Measurements from ENCODE around the gene FAM162B. TPM values are rescaled to one million over a fixed set of nuclear protein-coding genes. Genes with fewer than 3 reads are reported as not detected.
A peak's percentile ranks its signal among the peaks of the same experiment; 100 is the strongest.

FAM162B gene
- total RNA-seq = 1 to 10 TPM; 3.2 to 5.4 TPM
- polyA plus RNA-seq (ENCODE audit: insufficient read depth, low read depth, low replicate concordance) = 9.4 TPM
- long read RNA-seq, donor 1, transcript FAM162B-201 (4 exons, 1,036 nt) = major isoform, 14 of 21 reads
- long read RNA-seq, donor 1, partial matches to known transcripts = 7 of 21 reads
- long read RNA-seq, donor 1, other reads (novel, unspliced or antisense) = 0 of 21 reads
- long read RNA-seq, donor 2, transcript FAM162B-201 (4 exons, 1,036 nt) = major isoform, 6 of 21 reads
- long read RNA-seq, donor 2, partial matches to known transcripts = 15 of 21 reads
- long read RNA-seq, donor 2, other reads (novel, unspliced or antisense) = 0 of 21 reads

DNA sequence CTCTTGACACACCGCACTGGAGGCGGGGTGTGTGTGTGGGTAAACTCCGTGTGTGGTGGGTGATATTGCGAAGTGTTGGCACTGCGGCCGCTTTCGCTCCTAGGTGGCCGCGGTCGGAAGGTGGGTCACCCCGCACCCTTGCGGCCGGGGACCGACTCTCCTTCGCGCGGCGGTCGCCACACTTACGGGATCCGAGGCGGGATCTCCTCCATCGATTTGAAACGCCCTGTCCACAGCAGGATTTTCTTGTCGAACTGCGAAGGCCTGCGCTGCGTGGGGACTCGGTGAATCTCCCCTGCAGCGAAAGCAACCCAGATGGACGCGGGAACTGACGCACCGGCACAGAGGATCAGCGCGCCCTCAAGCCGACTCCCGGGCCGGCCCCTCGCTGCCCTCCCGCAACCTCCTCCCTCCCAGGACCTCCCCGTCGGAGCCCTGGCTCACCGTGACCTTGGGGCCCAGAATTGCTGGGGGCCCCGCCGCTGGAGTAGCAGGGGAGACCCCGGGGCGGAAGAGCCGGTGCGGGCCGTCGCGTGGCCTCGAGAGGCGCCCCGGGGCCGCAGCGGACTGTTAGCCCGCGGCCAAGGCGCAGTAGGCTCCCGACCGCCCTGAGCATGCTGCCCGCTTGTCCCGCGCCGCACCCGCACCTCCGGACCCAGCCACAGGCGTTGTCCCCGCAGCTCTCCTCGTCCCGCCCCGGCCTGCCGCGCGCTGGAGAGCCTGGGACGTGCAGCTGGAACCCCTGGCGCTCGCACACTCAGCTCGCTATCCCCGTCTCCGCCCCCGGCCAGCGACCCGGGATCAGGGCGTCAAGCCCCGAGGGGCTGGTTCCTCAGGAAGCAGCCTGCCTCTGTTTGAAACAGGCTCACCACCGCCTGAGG is at the start of gene FAM162B:
FAM162B (minus strand) TSS at position 759 of the 881 bp plus-strand sequence; CDS start at position 616, 143 bp downstream.
- 2 to 5% methylated on average over 11 to 52 of the region's 89 CpGs for WGBS, 2 donors
- Histone ChIP-seq H3K4me3 (peak within 1 kb of the TSS; percentile 61 to 63), H3K4me1 (peaks cover 3% of the 10 kb centered on the region), H3K36me3 (ENCODE audit: low read depth, missing control alignments) (no peaks in the 10 kb centered on the region), H3K27me3 (no peaks in the 10 kb centered on the region), H3K9me3 (no peaks in the 10 kb centered on the region), H3K27ac (peak within 1 kb of the TSS; percentile 31 to 34)
- peak; percentile 50 for DNase-seq
- intact Hi-C loops (cut with DNase I; ENCODE audit: low total_unique reads) = no loop called here
- TF ChIP-seq, protein P1, sequence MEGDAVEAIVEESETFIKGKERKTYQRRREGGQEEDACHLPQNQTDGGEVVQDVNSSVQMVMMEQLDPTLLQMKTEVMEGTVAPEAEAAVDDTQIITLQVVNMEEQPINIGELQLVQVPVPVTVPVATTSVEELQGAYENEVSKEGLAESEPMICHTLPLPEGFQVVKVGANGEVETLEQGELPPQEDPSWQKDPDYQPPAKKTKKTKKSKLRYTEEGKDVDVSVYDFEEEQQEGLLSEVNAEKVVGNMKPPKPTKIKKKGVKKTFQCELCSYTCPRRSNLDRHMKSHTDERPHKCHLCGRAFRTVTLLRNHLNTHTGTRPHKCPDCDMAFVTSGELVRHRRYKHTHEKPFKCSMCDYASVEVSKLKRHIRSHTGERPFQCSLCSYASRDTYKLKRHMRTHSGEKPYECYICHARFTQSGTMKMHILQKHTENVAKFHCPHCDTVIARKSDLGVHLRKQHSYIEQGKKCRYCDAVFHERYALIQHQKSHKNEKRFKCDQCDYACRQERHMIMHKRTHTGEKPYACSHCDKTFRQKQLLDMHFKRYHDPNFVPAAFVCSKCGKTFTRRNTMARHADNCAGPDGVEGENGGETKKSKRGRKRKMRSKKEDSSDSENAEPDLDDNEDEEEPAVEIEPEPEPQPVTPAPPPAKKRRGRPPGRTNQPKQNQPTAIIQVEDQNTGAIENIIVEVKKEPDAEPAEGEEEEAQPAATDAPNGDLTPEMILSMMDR (IDR thresholded peaks at IDR 0.05) = no peak
- TF ChIP-seq POLR2A (IDR thresholded peaks at IDR 0.05) = no peak

DNA sequence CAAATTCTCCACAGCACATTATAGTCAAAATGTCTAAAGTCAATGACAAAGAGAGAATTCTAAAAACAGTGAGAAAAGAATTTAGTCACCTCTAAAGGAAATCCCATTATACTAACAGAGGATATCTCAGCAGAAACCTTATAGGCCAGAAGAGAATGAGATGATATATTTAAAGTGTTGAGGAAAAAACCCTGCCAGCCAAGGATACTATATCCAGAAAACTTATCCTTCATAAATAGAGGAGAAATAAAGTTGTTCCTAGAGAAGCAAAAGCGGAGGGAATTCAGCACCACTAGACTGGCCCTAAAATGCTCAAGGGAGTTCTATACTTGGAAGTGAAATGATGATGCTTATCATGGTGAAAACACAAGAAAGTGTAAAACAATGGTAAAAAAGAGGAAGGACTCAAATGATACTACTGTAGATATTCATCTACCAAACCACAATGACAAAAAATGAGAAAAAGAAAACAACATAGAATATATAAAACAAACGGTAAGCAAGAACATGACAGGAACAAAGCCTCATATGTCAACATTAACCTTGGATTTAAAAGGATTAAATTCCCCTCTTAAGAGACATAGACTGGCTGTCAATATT is 46.6 kb upstream of the FAM162B start:
- WGBS, 2 donors = 83 to 95% methylated on average over 2 of the region's 2 CpGs
- Histone ChIP-seq H3K4me1 (no peaks in the 10 kb centered on the region), H3K27me3 (no peaks in the 10 kb centered on the region), H3K9me3 (no peaks in the 10 kb centered on the region), H3K27ac (no peak overlapping the region), H3K36me3 (ENCODE audit: low read depth, missing control alignments) (no peaks in the 10 kb centered on the region), H3K4me3 (no peak overlapping the region)
- no peak for TF ChIP-seq POLR2A (IDR thresholded peaks at IDR 0.05)
- DNase-seq = no peak
- intact Hi-C loops (cut with DNase I; ENCODE audit: low total_unique reads) = no loop called here

DNA sequence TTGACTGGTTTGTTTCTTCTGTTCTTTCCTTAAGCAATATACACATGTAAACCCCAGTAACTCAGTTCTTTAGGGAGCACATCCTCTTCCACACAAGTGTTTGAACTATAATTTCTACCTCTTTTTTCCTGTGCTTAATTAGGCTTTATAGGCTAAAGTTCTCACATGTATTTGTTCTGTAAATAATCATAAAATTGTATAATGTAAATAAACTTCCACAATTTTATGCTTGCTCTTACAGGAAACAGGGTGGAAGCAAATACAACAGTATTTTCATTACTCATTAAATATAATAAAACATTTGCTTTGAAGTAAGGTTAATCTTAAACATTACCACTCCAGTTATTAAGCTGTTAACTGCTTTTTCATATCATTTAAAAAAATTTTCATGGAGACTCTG is 36.5 kb upstream of the FAM162B start:
- Histone ChIP-seq H3K36me3 (ENCODE audit: low read depth, missing control alignments) (no peaks in the 10 kb centered on the region), H3K27me3 (no peaks in the 10 kb centered on the region), H3K9me3 (no peaks in the 10 kb centered on the region), H3K4me1 (no peaks in the 10 kb centered on the region), H3K4me3 (no peak overlapping the region), H3K27ac (no peak overlapping the region)
- TF ChIP-seq POLR2A (IDR thresholded peaks at IDR 0.05) = no peak
- TF ChIP-seq, protein P1 (IDR thresholded peaks at IDR 0.05) = no peak
- intact Hi-C loops (cut with DNase I; ENCODE audit: low total_unique reads) = no loop called here
- no peak for DNase-seq

DNA sequence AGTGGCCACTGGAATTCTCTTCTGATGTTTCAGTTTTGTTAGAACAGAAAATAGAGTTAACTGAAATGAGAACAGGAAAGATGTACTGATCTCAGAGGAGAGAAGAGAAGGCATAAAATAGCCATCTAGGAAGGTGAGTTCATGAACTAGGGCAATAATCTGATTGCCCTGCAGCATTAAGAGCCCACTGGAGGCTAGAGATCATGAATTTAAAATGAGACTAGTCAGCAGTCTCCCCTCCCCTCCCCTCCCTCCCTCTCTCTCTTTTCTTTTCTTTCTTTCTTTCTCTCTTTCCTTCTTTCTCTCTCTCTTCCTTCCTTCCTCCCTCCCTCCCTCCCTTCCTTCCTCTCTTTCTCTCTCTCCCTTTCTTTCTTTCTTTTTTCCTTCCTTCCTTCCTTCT is 34.4 kb upstream of the FAM162B start:
- no peak for DNase-seq
- no peak overlapping the region for H3K27ac ChIP-seq
- intact Hi-C loops (cut with DNase I; ENCODE audit: low total_unique reads) = no loop called here
- H3K36me3 ChIP-seq (ENCODE audit: low read depth, missing control alignments) = no peaks in the 10 kb centered on the region
- no peaks in the 10 kb centered on the region for H3K27me3 ChIP-seq
- no peaks in the 10 kb centered on the region for H3K4me1 ChIP-seq
- no peak for TF ChIP-seq POLR2A (IDR thresholded peaks at IDR 0.05)
- TF ChIP-seq, protein P1 (IDR thresholded peaks at IDR 0.05) = no peak
- H3K4me3 ChIP-seq = no peak overlapping the region
- no peaks in the 10 kb centered on the region for H3K9me3 ChIP-seq

DNA sequence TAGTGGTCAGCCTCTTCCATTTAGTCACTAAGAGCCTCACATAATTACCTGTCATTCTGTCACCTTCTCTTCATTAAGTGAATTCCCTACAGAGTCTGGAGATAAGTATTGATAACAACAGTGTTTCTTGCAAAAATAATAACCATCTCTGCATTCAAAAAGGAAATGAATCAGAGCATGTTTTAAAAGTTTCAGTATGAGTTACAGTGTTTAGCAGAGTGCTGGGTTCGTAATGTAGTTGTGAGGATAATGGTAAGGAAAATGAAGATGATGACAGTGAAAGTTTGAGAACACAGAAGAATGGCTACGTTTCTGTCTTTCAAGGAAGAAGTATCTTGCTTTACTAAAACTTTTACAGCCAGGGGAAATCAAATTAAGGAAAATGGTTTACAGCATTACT is 32.1 kb upstream of the FAM162B start:
- intact Hi-C loops (cut with DNase I; ENCODE audit: low total_unique reads) = no loop called here
- Histone ChIP-seq H3K9me3 (no peaks in the 10 kb centered on the region), H3K4me3 (no peak overlapping the region), H3K27ac (no peak overlapping the region), H3K36me3 (ENCODE audit: low read depth, missing control alignments) (no peaks in the 10 kb centered on the region), H3K27me3 (no peaks in the 10 kb centered on the region), H3K4me1 (no peaks in the 10 kb centered on the region)
- no peak for DNase-seq
- WGBS, 2 donors = 80 to 81% methylated on average over 2 of the region's 2 CpGs
- no peak for TF ChIP-seq POLR2A (IDR thresholded peaks at IDR 0.05)
- TF ChIP-seq, protein P1 (IDR thresholded peaks at IDR 0.05) = no peak

Data from testis (tissue), 5 donors.